Activated CD8-positive, alpha-beta T cell treated with anti-CD3 and anti-CD28 coated beads, Interleukin-2, amount 10 ng/mL, durations not matched to agents 7 days and 5 days (primary cell): ENCODE measurements around the gene SMIM9. TPM values are rescaled to one million over a fixed set of nuclear protein-coding genes. Genes with fewer than 3 reads are reported as not detected.
"Not testable (repeated sequence)": the region's sequence is repeated elsewhere in the genome, so short reads cannot be mapped to it uniquely, and the experiment has no call there.

Experiments
- ATAC-seq: fragments of 150-1000 bp; cut with Tn5 transposase; one replicate; pipeline ENCODE4 v1.10.0; 2021; ENCODE audit warnings: moderate library complexity
- CTCF ChIA-PET: fragments of 350-600 bp; sonication (Branson Sonifier 250); formaldehyde crosslinking; loops from one replicate; lab custom pipeline; 2021; ENCODE audit warnings: antibody characterized with exemption; lab: Charles Lee
- POLR2A ChIA-PET: fragments of 350-600 bp; sonication (Branson Sonifier 250); formaldehyde crosslinking; loops from one replicate; lab custom pipeline; 2021; ENCODE audit warnings: antibody characterized with exemption; lab: Charles Lee
- DNase-seq: peaks from one replicate; pipeline ENCODE4 v3.0.0-alpha.2; 2020
- H3K27ac Mint-ChIP-seq: one replicate; pipeline ENCODE4 v1.8.0; 2021; ENCODE audit warnings: mild to moderate bottlenecking, mixed read lengths
- H3K27me3 Mint-ChIP-seq: one replicate; pipeline ENCODE4 v1.8.0; 2021; ENCODE audit warnings: low read depth, mixed read lengths
- H3K36me3 Mint-ChIP-seq: one replicate; pipeline ENCODE4 v1.8.0; 2021; ENCODE audit warnings: low read depth, mixed read lengths
- H3K4me1 Mint-ChIP-seq: one replicate; pipeline ENCODE4 v1.8.0; 2021; ENCODE audit warnings: low read depth, mixed read lengths
- H3K4me3 Mint-ChIP-seq: one replicate; pipeline ENCODE4 v1.8.0; 2021; ENCODE audit warnings: mild to moderate bottlenecking, mixed read lengths
- H3K9me3 Mint-ChIP-seq: one replicate; pipeline ENCODE4 v1.8.0; 2022; ENCODE audit warnings: mixed read lengths; ENCODE audit not compliant: insufficient read depth
- total RNA-seq, 2 experiments: library from RNA; stranded (reverse); gene quantifications; one replicate each; pipeline ENCODE4 v1.2.3, GENCODE V29; 2021

Gene SMIM9
- total RNA-seq, 2 experiments from 2014 or later, result not detected

- Mint-ChIP-seq H3K36me3 (no peaks in the 10 kb centered on the region), H3K4me3 (no peak overlapping the region), H3K27ac (peak overlapping the region; percentile 72), H3K9me3 (no peaks in the 10 kb centered on the region), H3K4me1 (peaks cover 31% of the 10 kb centered on the region), H3K27me3 (peaks cover 2% of the 10 kb centered on the region)
- ATAC-seq (peak; percentile 77), DNase-seq (no peak)
- POLR2A ChIA-PET, result no interaction called here
- CTCF ChIA-PET, result interaction anchor here (1.4 kb wide), 1 partner anchor 15 kb away, joined by 3 read pairs; no protein-coding TSS in a partner anchor
Measured at GRCh38 chrX:154827194-154828015, 7.1 kb downstream of the SMIM9 start.

- not testable (repeated sequence) for ATAC-seq, H3K27ac Mint-ChIP-seq
- H3K4me1 Mint-ChIP-seq, result peaks cover 36% of the 10 kb centered on the region
Measured at GRCh38 chrX:154825586-154825985, 8.9 kb downstream of the SMIM9 start.

DNA sequence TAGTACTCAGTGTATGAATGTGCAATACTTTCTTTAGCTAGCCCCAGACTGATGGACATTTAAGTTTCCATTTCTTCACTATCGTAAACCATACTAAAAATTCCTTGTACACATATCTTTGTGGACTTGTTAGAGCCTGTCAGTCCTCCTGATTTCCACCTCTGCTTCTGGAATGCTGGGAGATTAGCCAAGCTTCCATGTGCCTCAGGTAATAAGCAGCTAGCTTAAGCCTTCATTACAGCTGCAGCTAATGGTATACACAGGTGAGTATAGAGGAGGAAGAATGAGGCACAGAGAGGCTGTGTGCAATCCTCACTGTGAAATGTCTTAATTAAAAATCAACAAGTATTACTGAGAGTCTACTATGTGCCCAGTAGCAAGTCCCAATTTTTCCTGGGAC, 9.8 kb downstream of the SMIM9 start:
- H3K27me3 Mint-ChIP-seq, result peaks cover 6% of the 10 kb centered on the region
- no peak overlapping the region for H3K27ac Mint-ChIP-seq
- H3K4me1 Mint-ChIP-seq, result peaks cover 28% of the 10 kb centered on the region
- H3K9me3 Mint-ChIP-seq, result no peaks in the 10 kb centered on the region
- H3K4me3 Mint-ChIP-seq, result no peak overlapping the region
- ATAC-seq (no peak), DNase-seq (no peak)
- H3K36me3 Mint-ChIP-seq, result no peaks in the 10 kb centered on the region
- CTCF ChIA-PET, result interaction anchor here (0.7 to 1.1 kb wide), 2 partner anchors 17 to 105 kb away, joined by 3 to 4 read pairs; no protein-coding TSS in a partner anchor
- POLR2A ChIA-PET, result no interaction called here

More at GRCh38 chrX:154825586-154825985, 8.9 kb downstream of the SMIM9 start:
- H3K36me3 Mint-ChIP-seq, H3K27me3 Mint-ChIP-seq, DNase-seq, H3K4me3 Mint-ChIP-seq, H3K9me3 Mint-ChIP-seq, POLR2A ChIA-PET: not testable (repeated sequence)
- CTCF ChIA-PET, result interaction anchor here (1.1 kb wide), 1 partner anchor 16 kb away, joined by 3 read pairs; no protein-coding TSS in a partner anchor

GRCh38 chrX:154822029-154822428, 12.4 kb downstream of the SMIM9 start:
- Mint-ChIP-seq H3K9me3 (no peaks in the 10 kb centered on the region), H3K4me1 (peaks cover 6% of the 10 kb centered on the region), H3K4me3 (no peak overlapping the region), H3K27ac (no peak overlapping the region), H3K27me3 (peaks cover 6% of the 10 kb centered on the region), H3K36me3 (no peaks in the 10 kb centered on the region)
- POLR2A ChIA-PET, result no interaction called here
- CTCF ChIA-PET, result interaction anchor here (1.3 to 1.5 kb wide), 2 partner anchors 9 to 73 kb away, joined by 3 to 4 read pairs; no protein-coding TSS in a partner anchor
- DNase-seq (no peak), ATAC-seq (no peak)

- POLR2A ChIA-PET, result no interaction called here
Measured at GRCh38 chrX:154821523-154821922, 12.9 kb downstream of the SMIM9 start.

DNA sequence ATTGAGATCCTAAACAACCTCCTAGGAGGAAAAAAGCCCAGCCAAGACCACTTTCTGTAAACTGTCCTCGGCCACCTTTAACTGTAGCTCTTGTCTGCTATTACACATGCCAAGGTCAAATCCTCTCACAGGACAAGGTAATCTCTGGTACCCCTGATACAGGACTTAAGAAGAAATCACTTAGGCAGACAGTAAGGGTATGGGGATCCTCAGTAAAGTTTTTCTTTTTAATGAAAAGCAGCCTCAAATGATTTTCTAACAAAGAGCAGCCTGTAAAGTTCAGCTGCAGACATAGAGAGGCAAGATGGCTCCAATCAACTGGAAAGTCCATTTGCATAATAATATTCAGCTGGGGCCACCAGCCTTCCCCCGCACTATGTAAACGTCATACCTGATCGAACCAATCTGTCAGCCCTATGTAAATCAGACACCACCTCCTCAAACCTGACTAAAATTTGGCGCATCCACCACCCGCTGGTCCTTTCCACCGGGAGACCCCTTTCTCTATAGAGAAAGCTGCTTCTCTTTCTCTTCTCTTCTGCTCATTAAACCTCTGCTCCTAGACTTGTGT, 14.6 kb downstream of the SMIM9 start:
- Mint-ChIP-seq H3K36me3 (no peaks in the 10 kb centered on the region), H3K27me3 (peaks cover 8% of the 10 kb centered on the region), H3K9me3 (no peaks in the 10 kb centered on the region), H3K4me3 (no peak overlapping the region), H3K4me1 (peaks cover 6% of the 10 kb centered on the region), H3K27ac (no peak overlapping the region)
- POLR2A ChIA-PET, result no interaction called here
- DNase-seq, result no peak
- CTCF ChIA-PET, result no interaction called here
- ATAC-seq, result no peak

More at GRCh38 chrX:154821523-154821922, 12.9 kb downstream of the SMIM9 start:
- Mint-ChIP-seq H3K27me3 (peaks cover 6% of the 10 kb centered on the region), H3K27ac (no peak overlapping the region), H3K4me3 (no peak overlapping the region), H3K9me3 (no peaks in the 10 kb centered on the region), H3K4me1 (peaks cover 6% of the 10 kb centered on the region), H3K36me3 (no peaks in the 10 kb centered on the region)
- DNase-seq (no peak), ATAC-seq (no peak)
- CTCF ChIA-PET, result interaction anchor here (1.3 to 1.5 kb wide), 2 partner anchors 9 to 73 kb away, joined by 3 to 4 read pairs; no protein-coding TSS in a partner anchor

DNA sequence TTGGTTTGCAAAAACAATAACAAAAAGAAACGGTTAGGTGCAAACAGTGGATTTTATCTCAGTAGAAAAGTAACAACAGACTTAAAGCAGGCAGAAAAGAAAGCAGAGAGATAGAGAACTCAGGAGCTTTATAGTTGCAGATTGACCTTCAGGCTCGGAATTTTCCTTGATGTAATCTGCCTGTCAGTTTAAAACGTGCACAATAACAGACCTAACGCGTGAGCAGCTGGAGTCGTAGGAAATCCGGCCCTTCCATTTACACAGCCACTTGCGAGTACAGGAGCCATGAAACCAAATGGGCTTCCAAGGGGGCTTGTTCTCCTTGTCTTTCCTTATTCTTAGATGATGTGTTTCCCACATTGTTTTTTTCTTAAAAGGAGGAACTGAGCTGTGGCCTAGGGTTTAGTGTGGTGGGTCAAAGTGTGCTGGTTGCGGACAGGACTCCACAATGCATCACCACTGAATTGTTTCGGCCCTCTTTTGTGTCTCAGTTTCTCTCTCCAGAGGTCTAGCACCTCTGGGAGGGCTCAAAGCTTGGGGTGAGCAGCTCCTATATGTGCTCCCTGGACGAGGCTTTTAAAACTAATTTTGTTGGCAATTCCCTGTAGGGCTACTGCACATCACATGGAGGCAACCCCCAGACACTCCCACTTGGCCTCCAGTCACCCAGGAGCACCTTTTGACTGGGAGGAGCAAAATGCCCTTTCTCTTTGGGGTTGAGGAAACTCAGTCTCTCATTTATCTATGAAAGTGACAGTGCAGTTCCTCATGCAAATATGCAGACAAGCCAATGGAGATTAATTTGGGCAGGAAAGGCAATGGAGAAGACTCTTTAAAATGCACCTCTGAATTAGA, 15.3 kb downstream of the SMIM9 start:
- Mint-ChIP-seq H3K9me3 (no peaks in the 10 kb centered on the region), H3K36me3 (no peaks in the 10 kb centered on the region), H3K4me1 (peaks cover 6% of the 10 kb centered on the region), H3K4me3 (no peak overlapping the region), H3K27me3 (peaks cover 10% of the 10 kb centered on the region), H3K27ac (no peak overlapping the region)
- ChIA-PET POLR2A (no interaction called here), CTCF (no interaction called here)
- ATAC-seq (no peak), DNase-seq (no peak)

DNA sequence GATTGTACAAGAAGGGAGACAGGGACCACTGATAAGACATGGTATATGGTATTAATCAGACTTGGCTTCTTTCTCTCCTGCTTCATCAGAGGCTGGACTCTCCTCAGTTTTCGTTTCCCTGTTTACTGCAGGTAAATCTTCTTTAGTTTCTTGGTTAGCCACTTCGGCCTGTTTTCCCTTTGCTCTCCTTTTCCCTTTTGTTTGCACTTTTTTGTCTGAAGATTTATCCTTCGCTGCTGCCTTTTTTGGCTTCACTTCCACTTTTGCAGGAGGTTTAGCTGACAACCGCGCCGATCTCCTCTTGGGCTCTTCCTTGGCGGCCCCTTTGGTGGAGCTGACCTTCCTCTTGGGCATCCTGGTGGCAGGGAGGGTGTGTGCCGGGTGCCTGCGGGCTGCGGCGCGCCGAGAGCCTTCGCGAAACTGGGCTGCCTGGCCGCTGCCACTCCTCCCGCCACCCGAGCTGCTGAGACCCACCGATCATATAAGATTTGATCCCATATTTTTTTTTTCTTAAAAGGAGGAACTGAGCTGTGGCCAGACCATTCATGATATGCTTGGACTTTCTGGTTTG, 17.3 kb downstream of the SMIM9 start:
- ATAC-seq, DNase-seq, H3K27ac Mint-ChIP-seq, H3K9me3 Mint-ChIP-seq, CTCF ChIA-PET, H3K36me3 Mint-ChIP-seq, H3K4me1 Mint-ChIP-seq, H3K4me3 Mint-ChIP-seq: not testable (repeated sequence)
- H3K27me3 Mint-ChIP-seq, result peaks cover 13% of the 10 kb centered on the region
- POLR2A ChIA-PET, result interaction anchor here (0.7 kb wide), 1 partner anchor 88 kb away, joined by 3 read pairs; no protein-coding TSS in a partner anchor

DNA sequence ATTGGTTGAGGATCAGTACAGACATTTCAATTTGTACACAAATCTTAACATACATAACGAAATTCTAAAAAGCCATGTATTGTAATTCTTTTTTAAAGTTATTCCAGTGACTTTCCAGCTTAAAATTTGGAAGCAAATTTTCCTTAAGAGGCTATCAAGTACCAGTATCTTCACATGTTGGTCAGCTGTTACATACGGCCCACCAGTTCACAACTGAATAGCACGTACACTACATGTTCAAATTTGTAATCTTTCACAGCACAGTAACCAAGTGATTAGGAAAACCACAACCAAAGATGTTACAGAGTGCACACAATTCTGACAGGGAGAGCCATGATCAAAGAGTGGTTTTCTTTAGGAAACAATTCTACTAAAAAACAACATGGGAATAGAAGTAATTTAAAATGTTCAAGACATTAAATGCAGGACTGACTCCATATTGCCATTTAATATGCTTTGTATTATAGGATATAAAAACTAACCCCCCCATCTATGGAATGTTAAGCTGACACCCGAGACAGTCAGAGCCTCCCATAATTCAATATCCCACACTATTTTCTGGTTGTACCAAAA, 18.1 kb downstream of the SMIM9 start:
- ATAC-seq, DNase-seq, H3K4me3 Mint-ChIP-seq, POLR2A ChIA-PET, CTCF ChIA-PET, H3K4me1 Mint-ChIP-seq, H3K36me3 Mint-ChIP-seq, H3K27ac Mint-ChIP-seq, H3K9me3 Mint-ChIP-seq: not testable (repeated sequence)
- H3K27me3 Mint-ChIP-seq, result peaks cover 12% of the 10 kb centered on the region

DNA sequence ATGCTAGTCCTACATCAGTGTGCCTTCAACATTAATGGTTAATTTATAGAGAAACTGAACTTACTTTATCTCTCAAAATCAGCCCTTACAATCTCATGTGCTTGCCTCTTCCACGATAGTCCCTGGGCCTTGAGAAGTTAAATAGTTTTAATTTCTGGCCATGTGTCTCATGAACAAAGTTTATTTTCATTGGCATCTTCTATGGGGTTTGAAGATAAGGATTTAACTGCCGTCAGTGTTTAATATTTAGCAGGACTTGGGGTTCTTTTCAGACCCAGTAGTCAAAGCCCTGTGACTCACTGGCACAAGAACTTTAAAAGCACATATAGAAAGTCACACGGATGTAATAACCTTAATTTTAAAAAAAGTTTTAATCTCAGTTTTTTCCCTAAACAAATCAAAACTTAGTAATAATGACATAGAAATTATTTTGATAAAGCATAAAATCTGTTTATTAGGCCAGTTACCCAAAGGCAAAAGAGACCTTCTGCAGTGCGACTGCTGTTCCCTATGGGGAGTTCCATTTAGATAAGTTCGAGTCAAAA, 19.1 kb downstream of the SMIM9 start:
- ATAC-seq, result no peak
- H3K36me3 Mint-ChIP-seq, result no peaks in the 10 kb centered on the region
- no peaks in the 10 kb centered on the region for H3K9me3 Mint-ChIP-seq
- ChIA-PET POLR2A (no interaction called here), CTCF (no interaction called here)
- peaks cover 5% of the 10 kb centered on the region for H3K4me1 Mint-ChIP-seq
- peaks cover 10% of the 10 kb centered on the region for H3K27me3 Mint-ChIP-seq
- DNase-seq, result no peak
- no peak overlapping the region for H3K4me3 Mint-ChIP-seq
- no peak overlapping the region for H3K27ac Mint-ChIP-seq

DNA sequence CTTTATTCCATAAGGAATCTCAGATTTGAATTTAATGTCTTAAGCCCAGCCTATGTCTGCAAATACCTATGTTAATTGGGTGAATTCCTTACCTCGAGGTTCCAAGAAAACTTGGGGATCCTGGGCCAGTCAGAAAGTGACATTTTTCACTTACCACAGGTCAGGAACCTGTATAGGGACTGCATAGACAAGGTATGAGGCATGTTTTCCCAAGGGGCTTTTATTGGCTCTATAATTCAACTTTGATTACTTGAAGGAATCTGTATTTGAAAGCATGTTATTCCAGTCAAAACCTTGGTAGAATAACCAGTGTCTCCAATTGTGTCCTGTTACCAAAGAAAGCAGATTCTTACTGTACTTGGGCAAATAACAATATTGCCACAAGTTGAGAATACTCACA, 20.7 kb downstream of the SMIM9 start:
- Mint-ChIP-seq H3K9me3 (no peaks in the 10 kb centered on the region), H3K36me3 (no peaks in the 10 kb centered on the region), H3K4me3 (no peak overlapping the region), H3K4me1 (peaks cover 17% of the 10 kb centered on the region), H3K27ac (no peak overlapping the region), H3K27me3 (peaks cover 10% of the 10 kb centered on the region)
- ChIA-PET POLR2A (no interaction called here), CTCF (no interaction called here)
- no peak for ATAC-seq
- DNase-seq, result no peak
